HepG2 (cell line): Measurements from ENCODE around the gene RAB20.

Experiments
- ARID2 ChIP-seq: sonication (generic); formaldehyde crosslinking; IDR thresholded peaks from 2 replicates; pipeline ENCODE4 v1.8.1; 2022; ENCODE audit warnings: mild to moderate bottlenecking, missing genetic modification reagents, borderline replicate concordance
- JUND ChIP-seq: sonication (generic); formaldehyde crosslinking; IDR thresholded peaks from 2 replicates; pipeline ENCODE4 v1.8.0; 2022; ENCODE audit warnings: mild to moderate bottlenecking, missing genetic modification reagents
- NR1H2 ChIP-seq: sonication (generic); formaldehyde crosslinking; IDR thresholded peaks from 2 replicates; pipeline ENCODE4 v1.8.1; 2022; ENCODE audit warnings: low read depth, missing genetic modification reagents, borderline replicate concordance
- RXRA ChIP-seq: sonication (generic); formaldehyde crosslinking; IDR thresholded peaks from 2 replicates; pipeline ENCODE4 v1.5.1; 2020; ENCODE audit warnings: missing genetic modification reagents
- SIN3A ChIP-seq: IDR thresholded peaks from 2 replicates; pipeline ENCODE4 v1.6.1; 2011; ENCODE audit warnings: low read depth, mild to moderate bottlenecking, control low read depth, low read length, borderline replicate concordance
- ZNF431 ChIP-seq: sonication (generic); formaldehyde crosslinking; IDR thresholded peaks from 2 replicates; pipeline ENCODE4 v1.9.0; 2022; ENCODE audit warnings: missing genetic modification reagents, low read depth, mild to moderate bottlenecking, borderline replicate concordance

DNA sequence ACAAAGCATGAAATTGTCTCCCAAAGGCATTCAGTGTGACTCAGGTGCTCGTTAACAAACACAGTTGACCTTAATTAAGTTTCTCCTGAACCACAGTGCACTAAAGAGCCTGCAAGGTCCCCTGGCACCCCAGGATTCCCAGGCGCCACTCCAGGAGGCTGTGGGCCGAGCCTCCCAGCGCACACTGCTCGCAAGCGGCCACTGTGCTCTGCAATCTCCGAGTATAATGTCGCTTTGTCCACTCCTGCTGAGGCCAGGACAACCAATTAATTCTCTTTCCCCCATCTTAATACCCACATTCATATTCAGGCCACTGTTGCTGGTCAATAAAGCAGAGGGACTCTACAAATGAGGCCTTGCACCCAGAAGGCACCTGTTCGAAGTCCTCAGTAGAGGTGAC is 8.8 kb downstream of the RAB20 start:
- no peak for TF ChIP-seq ARID2 (CRISPR knock-in tag)
- no peak for TF ChIP-seq SIN3A
- TF ChIP-seq RXRA (CRISPR knock-in tag), result no peak
- TF ChIP-seq NR1H2 (CRISPR knock-in tag), result no peak
- TF ChIP-seq ZNF431 (CRISPR knock-in tag), result no peak
- no peak for TF ChIP-seq JUND (CRISPR knock-in tag)
